ENCODE measurements around the gene SPDEF.

The SPDEF gene

DNA sequence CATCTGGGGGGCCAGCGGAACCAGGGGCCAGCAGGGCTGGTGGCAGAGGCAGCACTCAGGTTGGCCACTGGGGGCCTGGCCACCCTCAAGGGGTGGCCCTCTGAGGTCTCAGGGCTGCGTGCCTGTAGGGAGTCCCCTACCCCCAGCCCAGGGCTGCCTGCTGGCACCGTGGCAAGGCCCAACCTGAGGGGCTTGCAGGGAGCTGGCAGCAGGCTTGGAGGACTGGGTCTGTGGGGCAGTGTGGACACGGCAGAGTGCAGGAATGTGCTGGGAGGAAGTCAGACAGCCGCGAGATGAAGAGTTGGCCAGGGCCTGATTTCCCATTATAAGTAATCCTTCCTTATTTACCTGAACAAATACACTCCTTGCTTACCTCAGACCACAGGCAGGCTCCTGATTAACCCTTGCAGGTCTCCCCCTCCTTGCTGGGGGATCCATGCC, at the start of gene SPDEF:
SPDEF (minus strand) TSS at position 299 of the 441 bp plus-strand sequence. CDS start 11,874 bp downstream, outside the sequence.
- no peak for TF ChIP-seq ZFX (IDR thresholded peaks at IDR 0.05; ENCODE audit: borderline replicate concordance)
- TF ChIP-seq, protein P1, sequence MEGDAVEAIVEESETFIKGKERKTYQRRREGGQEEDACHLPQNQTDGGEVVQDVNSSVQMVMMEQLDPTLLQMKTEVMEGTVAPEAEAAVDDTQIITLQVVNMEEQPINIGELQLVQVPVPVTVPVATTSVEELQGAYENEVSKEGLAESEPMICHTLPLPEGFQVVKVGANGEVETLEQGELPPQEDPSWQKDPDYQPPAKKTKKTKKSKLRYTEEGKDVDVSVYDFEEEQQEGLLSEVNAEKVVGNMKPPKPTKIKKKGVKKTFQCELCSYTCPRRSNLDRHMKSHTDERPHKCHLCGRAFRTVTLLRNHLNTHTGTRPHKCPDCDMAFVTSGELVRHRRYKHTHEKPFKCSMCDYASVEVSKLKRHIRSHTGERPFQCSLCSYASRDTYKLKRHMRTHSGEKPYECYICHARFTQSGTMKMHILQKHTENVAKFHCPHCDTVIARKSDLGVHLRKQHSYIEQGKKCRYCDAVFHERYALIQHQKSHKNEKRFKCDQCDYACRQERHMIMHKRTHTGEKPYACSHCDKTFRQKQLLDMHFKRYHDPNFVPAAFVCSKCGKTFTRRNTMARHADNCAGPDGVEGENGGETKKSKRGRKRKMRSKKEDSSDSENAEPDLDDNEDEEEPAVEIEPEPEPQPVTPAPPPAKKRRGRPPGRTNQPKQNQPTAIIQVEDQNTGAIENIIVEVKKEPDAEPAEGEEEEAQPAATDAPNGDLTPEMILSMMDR (IDR thresholded peaks at IDR 0.05), result peak; percentile 37
- H3K27ac ChIP-seq, result peak within 1 kb of the TSS; percentile 99

DNA sequence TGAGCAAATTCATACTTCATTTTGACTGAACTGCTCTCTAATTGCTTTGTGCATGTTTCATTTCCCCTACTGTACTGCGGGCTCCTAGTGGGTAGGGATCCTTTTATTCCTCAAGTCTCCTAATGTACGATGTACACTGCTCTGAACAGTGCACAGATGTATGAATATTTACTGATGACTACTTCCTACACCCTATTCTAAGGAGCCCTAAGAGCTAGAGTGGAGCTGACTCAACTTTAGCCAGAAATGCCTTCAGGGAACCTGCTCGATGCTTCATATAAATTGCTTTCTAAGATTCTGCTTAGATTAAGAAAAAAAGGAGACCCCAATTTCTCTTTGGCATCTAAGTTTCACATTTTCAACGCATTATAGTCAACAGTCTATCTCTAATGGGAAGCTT, 47.6 kb upstream of the SPDEF start:
- H3K27ac ChIP-seq, result peak overlapping the region; percentile 94
- no peak for TF ChIP-seq ZFX (IDR thresholded peaks at IDR 0.05; ENCODE audit: borderline replicate concordance)
- TF ChIP-seq, protein P1 (IDR thresholded peaks at IDR 0.05), result no peak

DNA sequence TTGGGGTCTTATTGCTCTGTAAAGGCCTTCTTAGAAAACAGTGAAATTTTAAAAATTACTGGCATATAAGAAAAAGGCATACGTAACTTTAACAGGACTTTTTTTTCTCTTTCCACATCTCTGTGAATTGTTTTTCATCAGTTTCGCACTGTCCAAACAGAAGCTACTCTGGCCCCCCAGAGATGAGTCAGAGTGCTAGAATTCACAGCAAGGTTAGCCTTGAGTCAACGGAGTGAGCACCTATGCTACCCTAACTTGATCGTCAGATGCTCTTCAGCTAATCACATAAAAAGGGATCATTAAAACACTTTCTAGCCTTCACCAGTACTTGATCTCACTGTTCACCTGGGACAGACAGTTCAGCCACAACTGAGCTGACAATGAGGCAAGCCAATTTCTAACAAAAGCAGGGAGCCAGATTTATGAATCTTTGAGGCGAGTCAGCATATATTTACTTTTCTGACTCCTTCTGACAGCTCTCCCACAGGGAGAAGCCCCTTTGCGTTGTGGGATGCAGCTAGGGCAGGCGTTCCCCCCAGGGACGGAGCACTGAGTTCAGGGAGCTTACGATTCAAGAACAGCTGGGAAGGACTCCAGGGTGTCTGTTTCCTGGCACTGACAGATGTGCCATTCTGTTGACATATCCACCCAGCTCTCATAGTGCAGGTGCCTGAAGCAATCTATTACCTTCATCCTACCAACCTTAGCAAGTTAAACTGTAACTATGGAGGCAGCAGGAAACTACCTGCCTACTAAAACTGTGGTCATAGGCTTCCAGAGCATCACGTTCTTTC, 46.4 kb upstream of the SPDEF start:
- peak overlapping the region; percentile 94 for H3K27ac ChIP-seq
- TF ChIP-seq, protein P1 (IDR thresholded peaks at IDR 0.05), result no peak
- no peak for TF ChIP-seq ZFX (IDR thresholded peaks at IDR 0.05; ENCODE audit: borderline replicate concordance)

DNA sequence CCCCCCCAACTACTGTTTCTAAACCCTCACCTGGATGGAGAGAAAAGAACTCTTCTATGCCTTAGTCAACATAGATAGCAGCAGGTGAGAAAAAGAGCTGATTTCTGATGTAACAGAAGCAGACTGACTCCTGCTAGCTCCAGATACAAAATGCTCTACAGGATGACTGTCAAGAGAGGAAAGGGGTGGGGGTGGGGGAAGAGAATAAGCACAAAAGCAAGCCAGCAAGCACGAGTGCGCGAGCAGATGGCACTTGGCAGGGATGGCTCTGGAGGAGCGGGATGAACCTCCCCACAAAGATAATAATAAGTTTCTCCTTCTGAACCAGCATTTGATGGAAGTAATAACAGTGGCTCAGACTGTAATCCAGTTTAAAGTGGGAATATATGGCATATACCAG, 45.6 kb upstream of the SPDEF start:
- H3K27ac ChIP-seq, result peak overlapping the region; percentile 94
- TF ChIP-seq, protein P1 (IDR thresholded peaks at IDR 0.05), result no peak
- no peak for TF ChIP-seq ZFX (IDR thresholded peaks at IDR 0.05; ENCODE audit: borderline replicate concordance)

DNA sequence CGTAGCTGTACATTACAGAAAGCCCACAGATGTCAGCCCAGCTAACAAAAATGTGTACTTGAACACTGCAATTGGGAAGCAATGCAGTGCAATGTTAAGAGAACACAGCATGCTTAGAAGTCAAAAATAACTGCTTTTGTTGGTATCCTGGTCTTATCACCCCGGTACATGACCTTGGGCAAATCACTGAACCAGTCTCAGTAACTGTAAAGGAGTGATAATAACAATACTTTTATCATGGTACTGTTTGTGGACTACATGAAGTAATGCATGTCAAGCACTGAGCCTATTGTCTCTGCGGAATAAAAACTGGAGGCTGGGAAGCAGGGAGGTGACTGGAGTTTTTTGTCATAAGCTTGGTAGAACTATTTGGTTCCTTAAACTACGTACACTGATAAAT, 44.7 kb upstream of the SPDEF start:
- TF ChIP-seq, protein P1 (IDR thresholded peaks at IDR 0.05), result no peak
- no peak for TF ChIP-seq ZFX (IDR thresholded peaks at IDR 0.05; ENCODE audit: borderline replicate concordance)

DNA sequence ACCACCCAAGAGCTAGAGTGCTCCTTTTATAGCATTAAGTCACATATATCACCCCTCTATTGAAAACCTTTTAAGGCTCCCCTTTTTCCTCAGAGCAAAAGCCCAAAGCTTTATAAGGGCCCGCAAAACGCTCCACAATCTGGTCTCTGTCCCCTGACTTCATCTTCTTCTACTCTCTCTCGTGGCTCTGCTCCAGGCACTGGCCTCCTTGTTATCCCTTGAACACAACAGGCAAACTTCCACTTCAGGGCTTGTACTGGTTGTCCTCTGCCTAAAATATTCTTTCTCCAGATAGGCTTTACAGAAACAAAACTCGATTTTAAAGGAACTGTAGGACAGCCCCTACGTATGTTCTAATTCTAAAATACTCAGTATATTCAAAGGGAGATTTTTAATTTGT, 44.0 kb upstream of the SPDEF start:
- no peak for TF ChIP-seq ZFX (IDR thresholded peaks at IDR 0.05; ENCODE audit: borderline replicate concordance)
- TF ChIP-seq, protein P1 (IDR thresholded peaks at IDR 0.05), result no peak
- peak overlapping the region; percentile 94 for H3K27ac ChIP-seq

More for the DNA sequence above, 44.7 kb upstream of the SPDEF start:
- H3K27ac ChIP-seq, result peak overlapping the region; percentile 94

DNA sequence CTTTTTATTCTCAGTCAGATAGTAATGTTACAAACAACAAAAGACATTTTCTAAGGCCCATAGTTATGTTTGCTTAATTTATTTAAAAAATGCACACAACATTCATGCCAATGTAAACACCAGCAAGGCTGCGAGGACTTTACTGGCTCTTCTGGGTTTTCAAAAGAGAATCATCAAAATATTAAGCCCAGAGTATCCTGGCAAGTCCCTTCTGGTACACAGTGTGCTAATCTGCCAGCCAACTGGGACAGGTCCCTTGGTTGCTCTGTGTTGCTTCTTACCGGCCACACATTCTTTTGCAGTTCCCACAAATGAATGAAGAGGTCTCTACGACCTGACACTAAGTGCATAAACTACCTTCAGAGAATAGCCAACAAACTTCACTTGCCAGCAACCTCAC, 42.6 kb upstream of the SPDEF start:
- peak overlapping the region; percentile 94 for H3K27ac ChIP-seq
- TF ChIP-seq ZFX (IDR thresholded peaks at IDR 0.05; ENCODE audit: borderline replicate concordance), result no peak
- TF ChIP-seq, protein P1 (IDR thresholded peaks at IDR 0.05), result no peak

All from 22Rv1 (cell line).